Trophoblast cell (in vitro differentiated cells and primary cell): ENCODE data around the gene MORC2.

Experiments used
- DNase-seq, 2 donors: peaks; one replicate each; pipeline ENCODE4 v3.0.0-alpha.2; 2016
- H2AFZ ChIP-seq: 2 replicates; pipeline ENCODE4 v1.6.1; 2013; ENCODE audit warnings: low read length, moderate library complexity, mild to moderate bottlenecking; ENCODE audit not compliant: insufficient read depth, poor library complexity
- H2AK5ac ChIP-seq: 2 replicates; pipeline ENCODE4 v1.6.1; 2013; ENCODE audit warnings: mild to moderate bottlenecking, low read length
- H2BK120ac ChIP-seq: 2 replicates; pipeline ENCODE4 v1.6.1; 2013; ENCODE audit warnings: low read length, mild to moderate bottlenecking, moderate library complexity; ENCODE audit not compliant: insufficient read depth, poor library complexity
- H2BK12ac ChIP-seq: 2 replicates; pipeline ENCODE4 v1.6.1; 2013; ENCODE audit warnings: mild to moderate bottlenecking, low read length, moderate library complexity
- H2BK5ac ChIP-seq: 2 replicates; pipeline ENCODE4 v1.6.1; 2013; ENCODE audit warnings: low read length, low read depth, moderate library complexity, mild to moderate bottlenecking; ENCODE audit not compliant: poor library complexity
- H3K14ac ChIP-seq: 2 replicates; pipeline ENCODE4 v1.6.1; 2013; ENCODE audit warnings: mild to moderate bottlenecking, low read length
- H3K18ac ChIP-seq: 2 replicates; pipeline ENCODE4 v1.6.1; 2013; ENCODE audit warnings: mild to moderate bottlenecking, low read length
- H3K23ac ChIP-seq: 2 replicates; pipeline ENCODE4 v1.6.1; 2013; ENCODE audit warnings: low read length
- H3K27ac ChIP-seq: 2 replicates; pipeline ENCODE4 v1.5.1; 2013; ENCODE audit warnings: low read depth, mild to moderate bottlenecking, inconsistent platforms, low read length, moderate library complexity
- H3K27me3 ChIP-seq: 2 replicates; pipeline ENCODE4 v1.6.1; 2013; ENCODE audit warnings: inconsistent platforms, mild to moderate bottlenecking, low read length, moderate library complexity; ENCODE audit not compliant: insufficient read depth
- H3K36me3 ChIP-seq, 2 experiments: 1 replicate in 1 of 2; 2 replicates in 1 of 2; pipeline ENCODE4 v1.6.1; 2013; ENCODE audit warnings: low read length in 2 of 2, mild to moderate bottlenecking in 2 of 2, moderate library complexity in 1 of 2; ENCODE audit not compliant: insufficient read depth in 2 of 2, control insufficient read depth in 1 of 2
- H3K4ac ChIP-seq: 2 replicates; pipeline ENCODE4 v1.6.1; 2013; ENCODE audit warnings: low read depth, mild to moderate bottlenecking, low read length, moderate library complexity
- H3K4me1 ChIP-seq, 2 experiments: 1 replicate in 1 of 2; 2 replicates in 1 of 2; pipeline ENCODE4 v1.6.1; 2013; ENCODE audit warnings: low read length in 2 of 2, mild to moderate bottlenecking in 2 of 2, moderate library complexity in 1 of 2; ENCODE audit not compliant: insufficient read depth in 2 of 2, control insufficient read depth in 1 of 2
- H3K4me2 ChIP-seq: 2 replicates; pipeline ENCODE4 v1.6.1; 2013; ENCODE audit warnings: inconsistent platforms, mild to moderate bottlenecking, low read length, moderate library complexity
- H3K4me3 ChIP-seq: 2 replicates; pipeline ENCODE4 v1.5.1; 2013; ENCODE audit warnings: mild to moderate bottlenecking, low read depth, low read length, inconsistent platforms
- H3K79me1 ChIP-seq: one replicate; pipeline ENCODE4 v1.6.1; 2013; ENCODE audit warnings: low read length
- H3K79me2 ChIP-seq: 2 replicates; pipeline ENCODE4 v1.6.1; 2013; ENCODE audit warnings: low read length, mild to moderate bottlenecking; ENCODE audit not compliant: control insufficient read depth, insufficient read depth, poor library complexity
- H3K9ac ChIP-seq: 2 replicates; pipeline ENCODE4 v1.6.1; 2013; ENCODE audit warnings: mild to moderate bottlenecking, low read length
- H3K9me3 ChIP-seq: 2 replicates; pipeline ENCODE4 v1.6.1; 2013; ENCODE audit warnings: low read depth, mild to moderate bottlenecking, control low read depth, inconsistent platforms, low read length; ENCODE audit not compliant: insufficient read depth
- H4K12ac ChIP-seq: 2 replicates; pipeline ENCODE4 v1.6.1; 2013; ENCODE audit warnings: low read depth, mild to moderate bottlenecking, low read length, moderate library complexity
- H4K8ac ChIP-seq: 2 replicates; pipeline ENCODE4 v1.6.1; 2013; ENCODE audit warnings: low read depth, mild to moderate bottlenecking, low read length, moderate library complexity
- H4K91ac ChIP-seq: one replicate; pipeline ENCODE4 v1.6.1; 2013; ENCODE audit warnings: low read depth, mild to moderate bottlenecking, low read length, moderate library complexity
- WGBS: extraction: QIAGEN DNeasy Blood & Tissue Kit; methylation state at CpG from one replicate; pipeline ENCODE4 v1.1.7; 2013; ENCODE audit warnings: missing lambda C conversion rate; ENCODE audit not compliant: insufficient read length, insufficient coverage; ENCODE audit errors: extremely low coverage; 5-methylcytosine and 5-hydroxymethylcytosine counted together

MORC2 gene

GRCh38 chr22:30889268-30889995, 79.1 kb downstream of the MORC2 start:
- no peak overlapping the region for H4K91ac ChIP-seq
- WGBS: no CpG with 5 or more reads among the region's 17 CpGs
- no peaks in the 10 kb centered on the region for H3K79me2 ChIP-seq
- no peak overlapping the region for H2BK120ac ChIP-seq
- no peak overlapping the region for H4K8ac ChIP-seq
- H4K12ac ChIP-seq: no peak overlapping the region
- DNase-seq: no peak
- H3K27ac ChIP-seq: no peak overlapping the region
- H3K9ac ChIP-seq: no peak overlapping the region
- no peaks in the 10 kb centered on the region for H3K27me3 ChIP-seq
- no peak overlapping the region for H3K18ac ChIP-seq
- H2AK5ac ChIP-seq: no peak overlapping the region
- H3K23ac ChIP-seq: no peak overlapping the region
- H2AFZ ChIP-seq: no peak overlapping the region
- peaks cover 3% of the 10 kb centered on the region for H3K9me3 ChIP-seq
- no peak overlapping the region for H3K4me2 ChIP-seq
- H2BK12ac ChIP-seq: no peak overlapping the region
- no peak overlapping the region for H2BK5ac ChIP-seq
- no peak overlapping the region for H3K14ac ChIP-seq
- peaks cover 3 to 11% of the 10 kb centered on the region in 2 experiments for H3K36me3 ChIP-seq
- H3K79me1 ChIP-seq: no peaks in the 10 kb centered on the region
- H3K4me1 ChIP-seq: peaks cover 3 to 6% of the 10 kb centered on the region in 2 experiments
- no peak overlapping the region for H3K4ac ChIP-seq
- no peak overlapping the region for H3K4me3 ChIP-seq

- Histone ChIP-seq H3K4me1 (peaks cover 3 to 4% of the 10 kb centered on the region in 2 experiments), H3K23ac (no peak overlapping the region), H3K4ac (no peak overlapping the region), H3K27me3 (no peaks in the 10 kb centered on the region), H3K4me2 (no peak overlapping the region), H2BK120ac (no peak overlapping the region), H3K14ac (no peak overlapping the region), H2AFZ (no peak overlapping the region), H3K36me3 (peaks cover 3 to 7% of the 10 kb centered on the region in 2 experiments), H3K27ac (no peak overlapping the region), H4K8ac (no peak overlapping the region), H3K79me1 (no peaks in the 10 kb centered on the region), H2BK5ac (no peak overlapping the region), H2BK12ac (no peak overlapping the region), H3K9ac (no peak overlapping the region), H3K9me3 (peaks cover 9% of the 10 kb centered on the region), H4K12ac (no peak overlapping the region), H3K4me3 (no peak overlapping the region), H3K79me2 (no peaks in the 10 kb centered on the region), H2AK5ac (no peak overlapping the region), H4K91ac (no peak overlapping the region), H3K18ac (no peak overlapping the region)
- no CpG with 5 or more reads among the region's 5 CpGs for WGBS
- DNase-seq: no peak
Observed at GRCh38 chr22:30887861-30888260, 80.7 kb downstream of the MORC2 start.

DNA sequence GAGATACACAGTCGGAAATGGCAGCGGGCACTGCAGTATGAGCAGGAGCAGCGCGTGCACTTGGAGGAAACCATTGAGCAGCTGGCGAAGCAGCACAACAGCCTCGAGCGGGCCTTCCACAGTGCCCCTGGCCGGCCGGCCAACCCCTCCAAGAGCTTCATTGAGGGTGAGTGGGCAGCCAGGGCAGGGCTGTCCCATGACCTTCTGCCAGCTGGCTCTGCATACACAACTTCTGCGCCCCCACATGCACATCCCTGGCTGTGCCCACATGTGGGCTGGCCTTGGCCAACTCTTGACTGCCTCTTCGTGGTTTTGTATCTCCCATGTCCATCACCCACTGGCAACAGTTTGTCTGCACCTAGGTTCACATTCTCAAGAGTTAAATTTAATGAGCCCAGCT, 81.1 kb downstream of the MORC2 start:
- peaks cover 3 to 5% of the 10 kb centered on the region in 2 experiments for H3K36me3 ChIP-seq
- no peak overlapping the region for H3K18ac ChIP-seq
- no peak overlapping the region for H3K4me3 ChIP-seq
- H4K91ac ChIP-seq: no peak overlapping the region
- no peak overlapping the region for H3K23ac ChIP-seq
- no peak overlapping the region for H3K4ac ChIP-seq
- WGBS: no CpG with 5 or more reads among the region's 11 CpGs
- H2AK5ac ChIP-seq: no peak overlapping the region
- H2BK120ac ChIP-seq: no peak overlapping the region
- no peak overlapping the region for H4K12ac ChIP-seq
- no peaks in the 10 kb centered on the region for H3K79me1 ChIP-seq
- DNase-seq: no peak
- H3K79me2 ChIP-seq: no peaks in the 10 kb centered on the region
- no peak overlapping the region for H2AFZ ChIP-seq
- H3K9ac ChIP-seq: no peak overlapping the region
- H3K27ac ChIP-seq: no peak overlapping the region
- H3K14ac ChIP-seq: no peak overlapping the region
- H4K8ac ChIP-seq: no peak overlapping the region
- H2BK12ac ChIP-seq: no peak overlapping the region
- peaks cover 3 to 4% of the 10 kb centered on the region in 2 experiments for H3K4me1 ChIP-seq
- peaks cover 9% of the 10 kb centered on the region for H3K9me3 ChIP-seq
- H3K27me3 ChIP-seq: no peaks in the 10 kb centered on the region
- no peak overlapping the region for H3K4me2 ChIP-seq
- no peak overlapping the region for H2BK5ac ChIP-seq

GRCh38 chr22:30885591-30885990, 83.0 kb downstream of the MORC2 start:
- H3K4ac ChIP-seq: no peak overlapping the region
- no peak overlapping the region for H3K4me2 ChIP-seq
- no peak overlapping the region for H2AK5ac ChIP-seq
- H2BK12ac ChIP-seq: no peak overlapping the region
- no peak overlapping the region for H3K4me3 ChIP-seq
- no peak overlapping the region for H3K18ac ChIP-seq
- H3K14ac ChIP-seq: no peak overlapping the region
- H3K27me3 ChIP-seq: no peaks in the 10 kb centered on the region
- H3K36me3 ChIP-seq: peaks cover 3 to 5% of the 10 kb centered on the region in 2 experiments
- no peak overlapping the region for H3K9ac ChIP-seq
- H3K27ac ChIP-seq: no peak overlapping the region
- WGBS: no CpG with 5 or more reads among the region's 9 CpGs
- no peaks in the 10 kb centered on the region for H3K79me1 ChIP-seq
- H3K23ac ChIP-seq: no peak overlapping the region
- no peak overlapping the region for H2BK5ac ChIP-seq
- peaks cover 3 to 4% of the 10 kb centered on the region in 2 experiments for H3K4me1 ChIP-seq
- H3K9me3 ChIP-seq: peaks cover 9% of the 10 kb centered on the region
- no peak overlapping the region for H4K8ac ChIP-seq
- DNase-seq: no peak
- H2AFZ ChIP-seq: no peak overlapping the region
- H4K91ac ChIP-seq: no peak overlapping the region
- no peak overlapping the region for H4K12ac ChIP-seq
- H2BK120ac ChIP-seq: no peak overlapping the region
- no peaks in the 10 kb centered on the region for H3K79me2 ChIP-seq
